GM19240 (cell line): Measurements from ENCODE around the gene CDH24.

Experiments
- DNase-seq: peaks from one replicate; pipeline ENCODE4 v3.0.0; 2011; ENCODE audit warnings: low spot score; ENCODE audit not compliant: insufficient read length

The CDH24 gene

GRCh38 chr14:23056956-23057756, at the start of gene CDH24:
TSS of gene CDH24 (minus strand) at chr14:23057520. CDS start at chr14:23055733, 1,787 bp downstream.
- DNase-seq, result peak; percentile 84

GRCh38 chr14:23106747-23107045, 49.4 kb upstream of the CDH24 start:
- DNase-seq, result no peak

GRCh38 chr14:23105348-23105824, 48.1 kb upstream of the CDH24 start:
- no peak for DNase-seq

GRCh38 chr14:23104591-23105347, 47.4 kb upstream of the CDH24 start, which contains the start of gene CIROP:
TSS of gene CIROP (minus strand) at chr14:23104989. CDS start at chr14:23104920, 69 bp downstream.
- DNase-seq, result no peak

GRCh38 chr14:23104070-23104590, 46.8 kb upstream of the CDH24 start:
- DNase-seq, result no peak

- no peak for DNase-seq
Observed at GRCh38 chr14:23103581-23103980, 46.3 kb upstream of the CDH24 start.

- no peak for DNase-seq
Observed at GRCh38 chr14:23102801-23103200, 45.5 kb upstream of the CDH24 start.

- DNase-seq, result no peak
Observed at GRCh38 chr14:23101986-23102625, 44.8 kb upstream of the CDH24 start.

GRCh38 chr14:23101213-23101970, 44.1 kb upstream of the CDH24 start:
- no peak for DNase-seq

GRCh38 chr14:23099212-23099861, 42.0 kb upstream of the CDH24 start:
- DNase-seq, result no peak

GRCh38 chr14:23097786-23098185, 40.5 kb upstream of the CDH24 start:
- DNase-seq, result no peak

GRCh38 chr14:23095196-23096108, 38.1 kb upstream of the CDH24 start, which contains the start of gene C14orf119:
TSS of gene C14orf119 (plus strand) at chr14:23095505. CDS start at chr14:23097659, 2,154 bp downstream.
- peak; percentile 91 for DNase-seq

- peak; percentile 48 for DNase-seq
Observed at GRCh38 chr14:23094666-23095195, 37.4 kb upstream of the CDH24 start, which contains the start of gene ACIN1. TSS of gene ACIN1 (minus strand) at chr14:23095136. CDS start at chr14:23095112, 24 bp downstream.

- DNase-seq, result no peak
Observed at GRCh38 chr14:23093991-23094665, 36.8 kb upstream of the CDH24 start.

GRCh38 chr14:23093526-23093925, 36.2 kb upstream of the CDH24 start:
- no peak for DNase-seq

GRCh38 chr14:23093104-23093503, 35.8 kb upstream of the CDH24 start:
- DNase-seq, result no peak

GRCh38 chr14:23091294-23092225, 34.2 kb upstream of the CDH24 start:
- no peak for DNase-seq
